ENCODE data around the gene AOC1.

Gene AOC1

DNA sequence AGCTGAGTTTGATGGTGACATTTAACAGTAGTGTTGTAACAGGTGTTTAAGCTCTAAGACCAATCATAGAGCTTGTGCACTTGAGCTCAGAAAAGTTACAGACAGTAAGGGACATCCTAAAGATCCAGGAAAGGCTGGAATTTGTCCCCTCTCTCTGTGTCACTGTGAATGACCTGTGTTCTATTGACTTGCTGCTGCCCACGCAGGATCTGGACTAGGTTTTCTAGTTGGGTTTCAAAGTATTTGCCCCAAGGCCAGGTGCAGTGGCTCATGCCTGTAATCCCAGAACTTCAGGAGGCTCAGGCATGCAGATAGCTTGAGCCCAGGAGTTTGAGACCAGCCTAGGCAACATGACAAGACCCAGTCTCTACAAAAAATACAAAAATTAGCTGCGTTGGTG lies 17.1 kb downstream of the AOC1 start:
- Histone ChIP-seq H2AK5ac (ENCODE audit: low read length) (no peak overlapping the region), H4K8ac (ENCODE audit: low read depth, low read length) (no peak overlapping the region), H3K18ac (ENCODE audit: low read length) (no peak overlapping the region), H3K36me3 (ENCODE audit: control insufficient read depth, insufficient read depth, low read length) (no peaks in the 10 kb centered on the region), H3K4me1 (ENCODE audit: control insufficient read depth, low read depth, low read length) (no peaks in the 10 kb centered on the region), H3K27me3 (ENCODE audit: insufficient read depth, low read length, poor library complexity) (no peaks in the 10 kb centered on the region), H4K5ac (ENCODE audit: low read length) (no peak overlapping the region), H3K4me3 (ENCODE audit: low read length) (no peak overlapping the region), H3K79me2 (ENCODE audit: control insufficient read depth, insufficient read depth, low read length) (no peaks in the 10 kb centered on the region), H3K56ac (ENCODE audit: low read length) (no peak overlapping the region), H2BK15ac (replicated peaks; ENCODE audit: low read depth) (no peak overlapping the region), H3K4ac (ENCODE audit: low read depth, low read length) (no peak overlapping the region), H2BK120ac (ENCODE audit: low read depth, low read length) (no peak overlapping the region), H3K27ac (ENCODE audit: low read depth, low read length) (no peak overlapping the region), H3K4me2 (ENCODE audit: low read length) (no peak overlapping the region), H3K9ac (ENCODE audit: low read length) (no peak overlapping the region), H3K23ac (ENCODE audit: low read length) (no peak overlapping the region), H3K79me1 (ENCODE audit: low read length) (no peaks in the 10 kb centered on the region), H2BK5ac (ENCODE audit: low read length) (no peak overlapping the region)
- WGBS (ENCODE audit: extremely low coverage, insufficient coverage, low lambda C conversion rate): no CpG with 5 or more reads among the region's 2 CpGs
- no peak for DNase-seq

DNA sequence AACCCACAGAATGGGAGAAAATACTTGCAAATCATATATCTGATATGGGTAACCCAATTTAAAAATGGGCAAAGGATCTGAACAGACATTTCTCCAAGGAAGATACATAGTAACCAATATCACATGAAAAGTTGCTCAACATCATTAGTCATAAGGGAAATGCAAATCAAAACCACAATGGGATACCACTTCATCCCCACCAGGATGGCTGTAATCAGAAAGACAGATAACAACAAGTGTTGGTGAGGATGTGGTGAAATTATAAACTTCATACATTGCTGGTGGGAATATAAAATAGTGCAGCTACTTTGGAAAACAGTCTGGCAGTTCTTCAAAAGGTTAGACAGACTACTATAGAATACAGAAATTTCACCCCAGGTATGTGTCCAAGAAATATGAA lies 19.3 kb downstream of the AOC1 start:
- Histone ChIP-seq H3K79me1 (ENCODE audit: low read length) (no peaks in the 10 kb centered on the region), H2BK5ac (ENCODE audit: low read length) (no peak overlapping the region), H4K8ac (ENCODE audit: low read depth, low read length) (no peak overlapping the region), H4K5ac (ENCODE audit: low read length) (no peak overlapping the region), H2BK15ac (replicated peaks; ENCODE audit: low read depth) (no peak overlapping the region), H3K79me2 (ENCODE audit: control insufficient read depth, insufficient read depth, low read length) (no peaks in the 10 kb centered on the region), H3K4me1 (ENCODE audit: control insufficient read depth, low read depth, low read length) (no peaks in the 10 kb centered on the region), H3K27ac (ENCODE audit: low read depth, low read length) (no peak overlapping the region), H3K4me2 (ENCODE audit: low read length) (no peak overlapping the region), H3K18ac (ENCODE audit: low read length) (no peak overlapping the region), H3K4me3 (ENCODE audit: low read length) (no peak overlapping the region), H3K9ac (ENCODE audit: low read length) (no peak overlapping the region), H2BK120ac (ENCODE audit: low read depth, low read length) (no peak overlapping the region), H3K4ac (ENCODE audit: low read depth, low read length) (no peak overlapping the region), H2AK5ac (ENCODE audit: low read length) (no peak overlapping the region), H3K27me3 (ENCODE audit: insufficient read depth, low read length, poor library complexity) (no peaks in the 10 kb centered on the region), H3K36me3 (ENCODE audit: control insufficient read depth, insufficient read depth, low read length) (no peaks in the 10 kb centered on the region), H3K23ac (ENCODE audit: low read length) (no peak overlapping the region), H3K56ac (ENCODE audit: low read length) (no peak overlapping the region)
- no peak for DNase-seq

DNA sequence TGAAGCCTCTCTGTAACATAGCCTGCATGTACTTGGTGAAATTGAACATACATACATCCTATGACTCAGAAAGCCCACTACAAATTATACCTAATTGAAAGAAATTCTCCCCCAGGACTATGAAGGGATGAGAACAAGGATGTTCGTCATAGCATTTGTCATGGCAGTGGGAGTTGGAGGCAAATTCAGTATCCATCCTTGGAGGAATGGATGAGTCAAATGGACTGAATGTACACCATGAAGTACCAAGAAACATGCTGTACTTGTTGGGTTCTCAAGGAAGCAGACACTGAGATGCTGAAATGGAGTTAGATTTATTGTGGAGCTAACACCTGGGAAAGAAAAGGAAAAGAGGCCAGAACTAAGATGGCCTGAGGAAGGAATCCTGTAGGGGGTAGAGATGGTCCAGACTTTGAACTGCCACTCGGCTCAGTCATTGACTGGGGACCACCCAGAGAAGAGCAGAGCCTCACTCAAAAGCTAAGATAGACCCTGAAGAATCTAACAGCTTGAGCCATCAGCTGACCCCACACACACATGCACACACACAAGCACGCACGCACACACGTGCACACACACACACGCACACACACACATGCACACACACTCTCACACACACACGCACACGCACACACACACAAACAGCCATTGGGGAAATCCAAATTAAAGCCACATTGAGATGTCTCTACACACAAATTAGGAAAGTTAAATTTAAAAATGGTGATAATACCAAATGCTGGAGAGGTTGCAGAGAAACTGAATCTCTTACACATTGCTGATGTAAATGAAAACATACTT lies 22.3 kb downstream of the AOC1 start:
- Histone ChIP-seq H3K56ac (ENCODE audit: low read length) (no peak overlapping the region), H3K36me3 (ENCODE audit: control insufficient read depth, insufficient read depth, low read length) (no peaks in the 10 kb centered on the region), H3K18ac (ENCODE audit: low read length) (no peak overlapping the region), H3K4me2 (ENCODE audit: low read length) (no peak overlapping the region), H3K79me2 (ENCODE audit: control insufficient read depth, insufficient read depth, low read length) (no peaks in the 10 kb centered on the region), H3K27ac (ENCODE audit: low read depth, low read length) (no peak overlapping the region), H4K8ac (ENCODE audit: low read depth, low read length) (no peak overlapping the region), H2BK15ac (replicated peaks; ENCODE audit: low read depth) (no peak overlapping the region), H3K27me3 (ENCODE audit: insufficient read depth, low read length, poor library complexity) (no peaks in the 10 kb centered on the region), H2AK5ac (ENCODE audit: low read length) (no peak overlapping the region), H2BK120ac (ENCODE audit: low read depth, low read length) (no peak overlapping the region), H3K4me3 (ENCODE audit: low read length) (no peak overlapping the region), H3K23ac (ENCODE audit: low read length) (no peak overlapping the region), H2BK5ac (ENCODE audit: low read length) (no peak overlapping the region), H3K4me1 (ENCODE audit: control insufficient read depth, low read depth, low read length) (peaks cover 2% of the 10 kb centered on the region), H3K79me1 (ENCODE audit: low read length) (no peaks in the 10 kb centered on the region), H4K5ac (ENCODE audit: low read length) (no peak overlapping the region), H3K9ac (ENCODE audit: low read length) (no peak overlapping the region), H3K4ac (ENCODE audit: low read depth, low read length) (no peak overlapping the region)
- DNase-seq: no peak
- no CpG with 5 or more reads among the region's 8 CpGs for whole genome bisulfite sequencing (ENCODE audit: extremely low coverage, insufficient coverage, low lambda C conversion rate)

DNA sequence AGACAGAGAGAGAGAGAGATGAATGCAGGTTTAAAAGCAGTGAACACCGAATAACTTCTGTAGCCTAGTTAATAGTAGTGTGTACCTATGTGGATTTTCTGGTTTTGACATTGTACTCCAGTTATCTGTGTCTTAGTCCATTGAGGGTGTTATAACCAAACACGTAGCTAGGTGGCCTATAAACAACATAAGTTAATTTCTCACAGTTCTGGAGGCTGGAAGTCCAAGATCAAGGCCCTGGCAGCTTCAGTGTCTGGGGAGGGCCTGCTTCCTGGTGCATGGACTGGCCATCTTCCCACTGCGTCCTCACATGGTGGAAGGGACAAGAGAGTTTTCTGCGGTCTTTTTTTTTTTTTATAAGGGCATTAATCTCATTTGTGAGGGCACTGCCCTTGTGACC lies 23.5 kb downstream of the AOC1 start:
- H4K8ac ChIP-seq (ENCODE audit: low read depth, low read length): no peak overlapping the region
- H3K79me2 ChIP-seq (ENCODE audit: control insufficient read depth, insufficient read depth, low read length): no peaks in the 10 kb centered on the region
- H3K18ac ChIP-seq (ENCODE audit: low read length): no peak overlapping the region
- H3K4me2 ChIP-seq (ENCODE audit: low read length): no peak overlapping the region
- no peak overlapping the region for H3K27ac ChIP-seq (ENCODE audit: low read depth, low read length)
- H2BK15ac ChIP-seq (replicated peaks; ENCODE audit: low read depth): no peak overlapping the region
- no peaks in the 10 kb centered on the region for H3K27me3 ChIP-seq (ENCODE audit: insufficient read depth, low read length, poor library complexity)
- no peak for DNase-seq
- H3K23ac ChIP-seq (ENCODE audit: low read length): no peak overlapping the region
- H3K4me3 ChIP-seq (ENCODE audit: low read length): no peak overlapping the region
- H3K79me1 ChIP-seq (ENCODE audit: low read length): no peaks in the 10 kb centered on the region
- no peak overlapping the region for H2AK5ac ChIP-seq (ENCODE audit: low read length)
- no peak overlapping the region for H3K4ac ChIP-seq (ENCODE audit: low read depth, low read length)
- no peak overlapping the region for H2BK5ac ChIP-seq (ENCODE audit: low read length)
- no peak overlapping the region for H4K5ac ChIP-seq (ENCODE audit: low read length)
- no peak overlapping the region for H3K56ac ChIP-seq (ENCODE audit: low read length)
- no peaks in the 10 kb centered on the region for H3K36me3 ChIP-seq (ENCODE audit: control insufficient read depth, insufficient read depth, low read length)
- no peak overlapping the region for H2BK120ac ChIP-seq (ENCODE audit: low read depth, low read length)
- no peak overlapping the region for H3K9ac ChIP-seq (ENCODE audit: low read length)
- peaks cover 2% of the 10 kb centered on the region for H3K4me1 ChIP-seq (ENCODE audit: control insufficient read depth, low read depth, low read length)
- no CpG with 5 or more reads among the region's 4 CpGs for WGBS (ENCODE audit: extremely low coverage, insufficient coverage, low lambda C conversion rate)

DNA sequence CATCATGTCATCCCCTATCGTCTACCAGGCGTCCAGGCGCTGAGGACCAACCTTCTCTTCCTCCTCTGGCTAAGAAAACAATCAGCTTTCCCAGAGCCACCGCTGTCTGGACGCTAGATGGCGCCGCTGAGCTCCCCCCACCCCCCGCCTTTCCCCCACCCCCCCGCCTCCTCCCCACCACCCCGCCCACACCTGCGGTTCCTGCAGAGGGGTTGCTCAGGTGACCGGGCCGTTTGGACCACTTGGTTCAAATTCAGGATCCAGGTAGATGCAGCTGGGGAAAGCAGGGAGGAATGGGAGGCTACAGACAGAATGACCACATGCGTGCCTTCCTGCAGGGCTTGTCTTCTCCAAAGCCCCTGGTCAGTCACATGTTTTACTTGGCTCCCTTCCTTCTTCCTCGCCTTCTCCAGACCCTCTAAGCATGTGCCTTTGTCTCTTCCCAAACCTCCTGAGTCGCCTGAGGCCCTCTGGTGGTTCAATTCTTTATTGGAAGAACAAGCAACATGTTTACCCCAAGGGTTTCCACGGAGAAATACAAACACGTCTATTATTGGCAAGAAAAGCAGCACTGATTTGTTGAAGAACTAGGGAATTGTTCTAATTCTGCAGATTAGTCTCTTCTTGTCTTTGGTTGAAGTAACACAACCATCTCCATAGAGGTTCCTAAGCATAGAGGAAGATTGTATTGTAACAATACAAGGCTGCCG lies 24.7 kb downstream of the AOC1 start:
- no peak overlapping the region for H4K8ac ChIP-seq (ENCODE audit: low read depth, low read length)
- H3K4me3 ChIP-seq (ENCODE audit: low read length): no peak overlapping the region
- H3K4me2 ChIP-seq (ENCODE audit: low read length): peak overlapping the region; percentile 73
- H2BK120ac ChIP-seq (ENCODE audit: low read depth, low read length): no peak overlapping the region
- H3K79me1 ChIP-seq (ENCODE audit: low read length): no peaks in the 10 kb centered on the region
- H3K36me3 ChIP-seq (ENCODE audit: control insufficient read depth, insufficient read depth, low read length): no peaks in the 10 kb centered on the region
- H4K5ac ChIP-seq (ENCODE audit: low read length): no peak overlapping the region
- peak overlapping the region; percentile 58 for H3K9ac ChIP-seq (ENCODE audit: low read length)
- H3K18ac ChIP-seq (ENCODE audit: low read length): no peak overlapping the region
- no peaks in the 10 kb centered on the region for H3K79me2 ChIP-seq (ENCODE audit: control insufficient read depth, insufficient read depth, low read length)
- peak overlapping the region; percentile 90 for H3K56ac ChIP-seq (ENCODE audit: low read length)
- no peak overlapping the region for H3K27ac ChIP-seq (ENCODE audit: low read depth, low read length)
- no peak overlapping the region for H3K23ac ChIP-seq (ENCODE audit: low read length)
- H2AK5ac ChIP-seq (ENCODE audit: low read length): no peak overlapping the region
- H3K4ac ChIP-seq (ENCODE audit: low read depth, low read length): no peak overlapping the region
- peak; percentile 99 for DNase-seq
- H3K4me1 ChIP-seq (ENCODE audit: control insufficient read depth, low read depth, low read length): peaks cover 2% of the 10 kb centered on the region
- no peaks in the 10 kb centered on the region for H3K27me3 ChIP-seq (ENCODE audit: insufficient read depth, low read length, poor library complexity)
- no CpG with 5 or more reads among the region's 19 CpGs for WGBS (ENCODE audit: extremely low coverage, insufficient coverage, low lambda C conversion rate)
- H2BK5ac ChIP-seq (ENCODE audit: low read length): no peak overlapping the region
- no peak overlapping the region for H2BK15ac ChIP-seq (replicated peaks; ENCODE audit: low read depth)

Data from mesendoderm (in vitro differentiated cells).